ENCODE measurements around the gene ANKRD22. TPM values are rescaled to one million over a fixed set of nuclear protein-coding genes. Genes with fewer than 3 reads are reported as not detected.

ANKRD22 gene
- polyA plus RNA-seq, 1 of the 3 experiments (the other 2 are of a cell fraction): 0.15 TPM

- TF ChIP-seq YY1 (IDR thresholded peaks at IDR 0.05; ENCODE audit: low read depth) (no peak), PBX3 (IDR thresholded peaks at IDR 0.05) (no peak), NFIC (IDR thresholded peaks at IDR 0.05; ENCODE audit: borderline replicate concordance) (no peak), RXRA (IDR thresholded peaks at IDR 0.05; ENCODE audit: borderline replicate concordance, low read depth) (no peak), CHD2 (IDR thresholded peaks at IDR 0.05; ENCODE audit: low read length, partially characterized antibody) (no peak), MXI1 (IDR thresholded peaks at IDR 0.05; ENCODE audit: low read depth, low read length) (no peak), REST (IDR thresholded peaks at IDR 0.05; ENCODE audit: low read depth, low read length) (no peak), USF2 (IDR thresholded peaks at IDR 0.05; ENCODE audit: borderline replicate concordance, low read depth, low read length) (no peak), SIN3A (IDR thresholded peaks at IDR 0.05; ENCODE audit: borderline replicate concordance, low read depth, low read length) (no peak), TAF1 (IDR thresholded peaks at IDR 0.05; ENCODE audit: borderline replicate concordance, low read depth, low read length) (no peak), TEAD4 (IDR thresholded peaks at IDR 0.05; ENCODE audit: borderline replicate concordance, insufficient read depth) (no peak), FOSL2 (IDR thresholded peaks at IDR 0.05; ENCODE audit: borderline replicate concordance, low read depth) (no peak)
- H3K9ac ChIP-seq: no peak overlapping the region
- H3F3A ChIP-seq (replicated peaks; ENCODE audit: insufficient read depth): no peaks in the 10 kb centered on the region
- ChIA-PET POLR2A (no interaction called here), CTCF (interaction anchor here (1.5 to 5.1 kb wide), 6 partner anchors 9 to 261 kb away, joined by 3 to 33 read pairs (median 10); no protein-coding TSS in a partner anchor)
- H3K9me2 ChIP-seq: no peaks in the 10 kb centered on the region
- DNase-seq: no peak
- no peaks in the 10 kb centered on the region for H3K36me3 ChIP-seq (replicated peaks in 1 of 2; ENCODE audit: control insufficient read depth in 1 of 2, insufficient read depth in 2 of 2, low read length in 1 of 2)
- H3K27me3 ChIP-seq (ENCODE audit: insufficient read depth): no peaks in the 10 kb centered on the region
- H4K20me1 ChIP-seq (ENCODE audit: insufficient read depth): no peaks in the 10 kb centered on the region
- H3K4me3 ChIP-seq (ENCODE audit: low read depth in 2 of 2, low read length in 1 of 2): no peak overlapping the region
- WGBS (ENCODE audit: low lambda C conversion rate): 89% methylated on average over 4 of the region's 4 CpGs
- H3K9me3 ChIP-seq: no peaks in the 10 kb centered on the region
- H2AFZ ChIP-seq (ENCODE audit: low read depth): no peak overlapping the region
- no peak overlapping the region for H3K4me2 ChIP-seq
- H3K27ac ChIP-seq (ENCODE audit: low read depth in 2 of 2, low read length in 1 of 2): no peak overlapping the region
- no peaks in the 10 kb centered on the region for H3K79me2 ChIP-seq (ENCODE audit: insufficient read depth)
- peaks cover 0 to 2% of the 10 kb centered on the region in 2 experiments; a peak in 1 of 4 replicates for H3K4me1 ChIP-seq (ENCODE audit: control insufficient read depth in 1 of 2, insufficient read depth in 2 of 2, low read depth in 1 of 2, low read length in 1 of 2)
These were observed 25.3 kb downstream of the ANKRD22 start for GRCh38 chr10:88826388-88826787.

All from SK-N-SH (cell line).